Effector memory CD8-positive, alpha-beta T cell (primary cell): ENCODE results near the gene USO1.
"Not testable (repeated sequence)": the region's sequence is repeated elsewhere in the genome, so short reads cannot be mapped to it uniquely, and the experiment has no call there.

Experiments
- ATAC-seq: fragments of 150-1000 bp; cut with Tn5 transposase; replicated peaks from 2 replicates; pipeline ENCODE4 v1.10.0; 2021; ENCODE audit warnings: mild to moderate bottlenecking, moderate library complexity
- DNase-seq, 3 experiments: peaks; one replicate each; pipeline ENCODE4 v3.0.0; 2021
- H3K27ac Mint-ChIP-seq, 2 donors: one replicate each; pipeline ENCODE4 v1.8.0; 2022; ENCODE audit warnings: mild to moderate bottlenecking in 2 of 2, mixed read lengths in 2 of 2, moderate library complexity in 2 of 2
- H3K27me3 Mint-ChIP-seq, 2 donors: one replicate each; pipeline ENCODE4 v1.8.0; 2022; ENCODE audit warnings: mixed read lengths in 2 of 2
- H3K36me3 Mint-ChIP-seq: one replicate; pipeline ENCODE4 v1.8.0; 2022; ENCODE audit warnings: mild to moderate bottlenecking, moderate library complexity, mixed read lengths; ENCODE audit not compliant: insufficient read depth
- H3K4me1 Mint-ChIP-seq, 2 donors: one replicate each; pipeline ENCODE4 v1.8.0; 2022; ENCODE audit warnings: low read depth in 2 of 2, mixed read lengths in 2 of 2
- H3K4me3 Mint-ChIP-seq, 2 donors: one replicate each; pipeline ENCODE4 v1.8.0; 2022; ENCODE audit warnings: mild to moderate bottlenecking in 2 of 2, mixed read lengths in 2 of 2, moderate library complexity in 2 of 2
- H3K9me3 Mint-ChIP-seq, 2 donors: one replicate each; pipeline ENCODE4 v1.8.0; 2022; ENCODE audit warnings: mixed read lengths in 2 of 2

The USO1 gene

GRCh38 chr4:75844151-75844662 lies 119.8 kb downstream of the USO1 start:
- DNase-seq: no peak
- H3K4me1 Mint-ChIP-seq: peaks cover 0 to 2% of the 10 kb centered on the region in 2 donors
- ATAC-seq: no peak
- no peaks in the 10 kb centered on the region for H3K36me3 Mint-ChIP-seq
- no peak overlapping the region for H3K4me3 Mint-ChIP-seq
- H3K9me3 Mint-ChIP-seq: no peaks in the 10 kb centered on the region
- H3K27ac Mint-ChIP-seq: no peak overlapping the region
- peaks cover 1 to 5% of the 10 kb centered on the region in 2 donors for H3K27me3 Mint-ChIP-seq

GRCh38 chr4:75845992-75846391 lies 121.6 kb downstream of the USO1 start:
- no peak overlapping the region for H3K27ac Mint-ChIP-seq
- H3K27me3 Mint-ChIP-seq: peaks cover 8 to 11% of the 10 kb centered on the region in 2 donors
- H3K9me3 Mint-ChIP-seq: no peaks in the 10 kb centered on the region
- no peak for ATAC-seq
- no peak overlapping the region for H3K4me3 Mint-ChIP-seq
- peaks cover 0 to 2% of the 10 kb centered on the region in 2 donors for H3K4me1 Mint-ChIP-seq
- no peaks in the 10 kb centered on the region for H3K36me3 Mint-ChIP-seq
- no peak for DNase-seq

- peak; percentile 77 for ATAC-seq
- peak; percentile 6 to 14 (median 8) for DNase-seq
- not testable (repeated sequence) for H3K36me3 Mint-ChIP-seq, H3K4me3 Mint-ChIP-seq, H3K27ac Mint-ChIP-seq, H3K9me3 Mint-ChIP-seq, H3K4me1 Mint-ChIP-seq
- peaks cover 14 to 21% of the 10 kb centered on the region in 2 donors for H3K27me3 Mint-ChIP-seq
These were observed 123.9 kb downstream of the USO1 start for GRCh38 chr4:75848171-75848760.

- Mint-ChIP-seq H3K4me3 (no peak overlapping the region), H3K27me3 (peaks cover 20 to 27% of the 10 kb centered on the region in 2 donors), H3K9me3 (no peaks in the 10 kb centered on the region), H3K4me1 (peaks cover 0 to 2% of the 10 kb centered on the region in 2 donors), H3K36me3 (no peaks in the 10 kb centered on the region), H3K27ac (no peak overlapping the region)
- ATAC-seq: no peak
- no peak for DNase-seq
These were observed 124.5 kb downstream of the USO1 start for GRCh38 chr4:75848891-75849290.

DNA sequence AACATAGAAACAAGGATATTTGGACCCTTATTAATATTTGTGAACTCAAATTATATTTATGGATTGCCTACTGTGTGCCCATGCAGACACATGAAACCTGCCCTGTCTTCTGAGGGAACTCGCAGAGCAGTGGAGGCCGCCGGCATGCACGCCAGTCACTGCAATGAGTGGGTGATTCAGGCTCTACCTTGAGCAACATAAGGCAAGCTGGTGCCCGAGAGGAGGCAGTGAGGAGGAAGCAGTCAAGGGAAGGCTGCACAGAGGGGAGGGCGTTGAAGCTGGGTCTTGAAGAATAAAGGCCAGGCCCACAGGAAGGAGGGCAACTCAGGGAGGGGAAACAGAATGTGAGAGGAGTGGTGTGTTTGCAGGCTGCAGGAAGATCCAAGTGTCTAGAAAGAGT lies 125.1 kb downstream of the USO1 start:
- Mint-ChIP-seq H3K9me3 (no peaks in the 10 kb centered on the region), H3K4me1 (peaks cover 0 to 2% of the 10 kb centered on the region in 2 donors), H3K27me3 (peaks cover 25 to 28% of the 10 kb centered on the region in 2 donors), H3K27ac (no peak overlapping the region), H3K4me3 (no peak overlapping the region), H3K36me3 (no peaks in the 10 kb centered on the region)
- DNase-seq (no peak), ATAC-seq (no peak)

GRCh38 chr4:75858721-75859120 lies 134.3 kb downstream of the USO1 start:
- H3K4me3 Mint-ChIP-seq: no peak overlapping the region
- H3K36me3 Mint-ChIP-seq: no peaks in the 10 kb centered on the region
- no peak overlapping the region for H3K27ac Mint-ChIP-seq

DNA sequence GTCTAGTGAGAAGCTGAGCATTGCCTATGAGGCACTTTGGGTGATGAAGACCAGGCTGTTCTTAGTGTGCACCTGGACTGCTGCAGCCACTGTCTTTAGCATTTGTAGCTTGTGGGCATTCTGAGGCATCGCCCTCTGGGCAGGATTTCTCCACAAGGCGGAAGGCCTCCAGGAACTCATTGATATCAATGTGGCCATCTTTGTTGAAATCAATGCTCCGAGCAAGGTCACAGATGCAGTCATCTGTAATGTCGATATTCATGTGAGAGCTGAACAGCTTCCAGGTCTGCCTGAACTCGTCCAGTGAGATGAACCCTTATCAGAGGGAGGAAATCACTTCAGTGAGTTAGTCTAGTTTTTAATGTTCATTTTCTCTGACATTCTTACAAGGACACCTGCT lies 136.2 kb downstream of the USO1 start:
- Mint-ChIP-seq H3K36me3 (no peaks in the 10 kb centered on the region), H3K9me3 (no peaks in the 10 kb centered on the region), H3K4me1 (no peaks in the 10 kb centered on the region), H3K27me3 (peaks cover 0 to 6% of the 10 kb centered on the region in 2 donors), H3K27ac (no peak overlapping the region), H3K4me3 (no peak overlapping the region)
- DNase-seq (no peak), ATAC-seq (no peak)

More at GRCh38 chr4:75858721-75859120, 134.3 kb downstream of the USO1 start:
- DNase-seq: no peak
- no peaks in the 10 kb centered on the region for H3K4me1 Mint-ChIP-seq
- no peaks in the 10 kb centered on the region for H3K9me3 Mint-ChIP-seq
- H3K27me3 Mint-ChIP-seq: peaks cover 3 to 6% of the 10 kb centered on the region in 2 donors
- no peak for ATAC-seq
